Measurements from ENCODE around the gene PRICKLE3.
"Not testable (repeated sequence)": the region's sequence is repeated elsewhere in the genome, so short reads cannot be mapped to it uniquely, and the experiment has no call there.

GRCh38 chrX:49142264-49142663, 43.9 kb downstream of the PRICKLE3 start:
- TF ChIP-seq CTCF (conservative IDR thresholded peaks at IDR 0.05; ENCODE audit: low read depth in 2 of 2), result peak; percentile 45 to 66
- TF ChIP-seq POLR2AphosphoS5 (IDR thresholded peaks at IDR 0.05; ENCODE audit: low read depth); EZH2 (IDR thresholded peaks at IDR 0.05; ENCODE audit: low read depth, unreplicated experiment); STAT1 (IDR thresholded peaks at IDR 0.05; ENCODE audit: unreplicated experiment); EZH2phosphoT487 (IDR thresholded peaks at IDR 0.05; ENCODE audit: unreplicated experiment); REST (IDR thresholded peaks at IDR 0.05; ENCODE audit: unreplicated experiment); CREB1 (CRISPR knock-in tag; IDR thresholded peaks at IDR 0.05; ENCODE audit: low read depth); ZNF462 (CRISPR knock-in tag; IDR thresholded peaks at IDR 0.05); ETS1 (IDR thresholded peaks at IDR 0.05); JUNB (IDR thresholded peaks at IDR 0.05; ENCODE audit: unreplicated experiment); ZNF331 (CRISPR knock-in tag; IDR thresholded peaks at IDR 0.05; ENCODE audit: low read depth); NANOG (IDR thresholded peaks at IDR 0.05; ENCODE audit: borderline replicate concordance): not testable (repeated sequence)
